A549 (cell line): ENCODE data around the gene FUT8. TPM values are rescaled to one million over a fixed set of nuclear protein-coding genes. Genes with fewer than 3 reads are reported as not detected.

Experiments
- ATAC-seq, 2 experiments: fragments of 200-7000 bp in 1 of 2; fragments of >200 bp in 1 of 2; cut with Nextera tagmentation in 1 of 2; cut with Tn5 transposase in 1 of 2; 3 replicates each; pipeline versions ENCODE4 v1.8.0 to v1.9.1; 2018 to 2020; ENCODE audit warnings: mild to moderate bottlenecking in 1 of 2, moderate library complexity in 1 of 2
- CTCF ChIA-PET: fragments of 300-600 bp; sonication (Branson Sonifier 250); formaldehyde crosslinking; extraction: SDS; loops from one replicate; lab custom pipeline; 2021; ENCODE audit warnings: antibody characterized with exemption, inconsistent platforms; lab: Yijun Ruan, JAX
- POLR2A ChIA-PET: fragments of 350-600 bp; formaldehyde crosslinking; extraction: SDS; loops from one replicate; lab custom pipeline; 2021; ENCODE audit warnings: antibody characterized with exemption, inconsistent platforms; lab: Yijun Ruan, JAX
- DNase-seq, 2 experiments: peaks; one replicate each; pipeline versions ENCODE4 v3.0.0 to v3.0.0-alpha.2; 2011 to 2016; ENCODE audit warnings: low read depth in 1 of 2, low spot score in 1 of 2
- FAIRE-seq: peaks from 2 replicates; lab custom pipeline; 2011; peaks lifted over from hg19 to GRCh38; lab: Jason Lieb, UNC
- H3K27ac ChIP-seq, 2 experiments: fragments of >200 bp; sonication (Bioruptor Twin); formaldehyde crosslinking; 3 replicates each; pipeline ENCODE4 v1.5.1; 2016 to 2017
- H3K4me1 ChIP-seq: fragments of >200 bp; sonication (Bioruptor Twin); formaldehyde crosslinking; 3 replicates; pipeline ENCODE4 v1.6.1; 2016
- H3K4me2 ChIP-seq: fragments of >200 bp; sonication (Bioruptor Twin); formaldehyde crosslinking; 3 replicates; pipeline ENCODE4 v1.6.1; 2016
- H3K4me3 ChIP-seq: fragments of >200 bp; sonication (Bioruptor Twin); formaldehyde crosslinking; 3 replicates; pipeline ENCODE4 v1.5.1; 2016
- H3K9me3 ChIP-seq: fragments of >200 bp; sonication (Bioruptor Twin); formaldehyde crosslinking; 3 replicates; pipeline ENCODE4 v1.6.1; 2016
- CEBPB ChIP-seq, 2 experiments: fragments of >200 bp in 1 of 2; sonication (Bioruptor Twin) in 1 of 2; formaldehyde crosslinking in 1 of 2; IDR thresholded peaks; 2 replicates each; pipeline ENCODE4 v1.6.1; 2012 to 2016
- CHD4 ChIP-seq: fragments of 200-600 bp; sonication (generic); IDR thresholded peaks from 2 replicates; pipeline ENCODE4 v1.6.1; 2016; ENCODE audit warnings: antibody characterized with exemption, mild to moderate bottlenecking, borderline replicate concordance
- FOSB ChIP-seq: fragments of 250-450 bp; sonication (Bioruptor Pico); IDR thresholded peaks from 2 replicates; pipeline ENCODE4 v1.5.0; 2020; ENCODE audit warnings: mild to moderate bottlenecking, moderate library complexity
- HMGXB4 ChIP-seq: fragments of 250-450 bp; sonication (Bioruptor Pico); IDR thresholded peaks from 2 replicates; pipeline ENCODE4 v1.5.0; 2021; ENCODE audit warnings: mild to moderate bottlenecking, moderate library complexity, borderline replicate concordance
- HOXB13 ChIP-seq: fragments of 250-450 bp; sonication (Bioruptor Pico); IDR thresholded peaks from 2 replicates; pipeline ENCODE4 v1.5.0; 2020; ENCODE audit warnings: low read depth, mild to moderate bottlenecking, moderate library complexity
- HOXB5 ChIP-seq: fragments of 250-450 bp; sonication (Bioruptor Pico); IDR thresholded peaks from 2 replicates; pipeline ENCODE4 v1.5.0; 2020; ENCODE audit warnings: mild to moderate bottlenecking, moderate library complexity
- KDM1A ChIP-seq: fragments of 200-600 bp; sonication (generic); IDR thresholded peaks from 2 replicates; pipeline ENCODE4 v1.6.1; 2016; ENCODE audit warnings: low read depth, mild to moderate bottlenecking
- MAFK ChIP-seq: fragments of 450-650 bp; IDR thresholded peaks from 2 replicates; pipeline ENCODE4 v1.6.1; 2014; ENCODE audit not compliant: partially characterized antibody
- MYC ChIP-seq: IDR thresholded peaks from 2 replicates; pipeline ENCODE4 v1.6.1; 2012; ENCODE audit warnings: mild to moderate bottlenecking, inconsistent platforms, low read length, improper control_type of control experiment, borderline replicate concordance
- NPAS2 ChIP-seq: fragments of 250-450 bp; sonication (Bioruptor Pico); IDR thresholded peaks from 2 replicates; pipeline ENCODE4 v1.8.0; 2022; ENCODE audit warnings: mild to moderate bottlenecking, moderate library complexity, borderline replicate concordance
- POLR2A ChIP-seq: IDR thresholded peaks from 2 replicates; pipeline ENCODE4 v1.6.1; 2012; ENCODE audit warnings: mild to moderate bottlenecking, low read length
- RAD21 ChIP-seq, 2 experiments: fragments of >200 bp in 1 of 2; sonication (Bioruptor Twin) in 1 of 2; formaldehyde crosslinking in 1 of 2; IDR thresholded peaks in 1 of 2; conservative IDR thresholded peaks in 1 of 2; 2 replicates in 1 of 2; 3 replicates in 1 of 2; pipeline ENCODE4 v1.6.1; 2012 to 2018; ENCODE audit warnings: inconsistent platforms in 1 of 2
- SMC3 ChIP-seq: fragments of >200 bp; sonication (Bioruptor Twin); formaldehyde crosslinking; IDR thresholded peaks from 3 replicates; pipeline ENCODE4 v1.6.1; 2018; ENCODE audit warnings: inconsistent platforms
- ZFP36 ChIP-seq: fragments of 450-650 bp; IDR thresholded peaks from 2 replicates; pipeline ENCODE4 v1.6.1; 2014; ENCODE audit warnings: borderline replicate concordance; ENCODE audit not compliant: partially characterized antibody
- ZNF302 ChIP-seq: fragments of 250-450 bp; sonication (Bioruptor Pico); IDR thresholded peaks from 2 replicates; pipeline ENCODE4 v1.9.0; 2021; ENCODE audit warnings: inconsistent platforms, mild to moderate bottlenecking, moderate library complexity
- WGBS: methylation state at CpG from one replicate; pipeline ENCODE4 v1.1.6; 2017; ENCODE audit errors: missing lambda C conversion rate; 5-methylcytosine and 5-hydroxymethylcytosine counted together
- polyA plus RNA-seq, 4 experiments: library from polyadenylated mRNA; depleted of rRNA in 3 of 4; stranded (reverse); fragments of >200 nt; fragmentation: RNase III in 1 of 4; extraction: RNeasy Plus Mini Kit Qiagen cat#74134 plus additional on column Dnase treatment in 1 of 4; gene quantifications; 2 replicates in 3 of 4; 3 replicates in 1 of 4; pipeline ENCODE4 v1.2.3, GENCODE V29; 2011 to 2017
- TF ChIP-seq, protein P1 (sequence below): fragments of 450-650 bp; IDR thresholded peaks from 2 replicates; pipeline ENCODE4 v1.6.1; 2014; ENCODE audit warnings: antibody characterized with exemption
- TF ChIP-seq, protein P2 (sequence below): IDR thresholded peaks from 2 replicates; pipeline ENCODE4 v1.6.1; 2012; ENCODE audit warnings: low read depth, borderline replicate concordance
- TF ChIP-seq, protein P3 (sequence below): fragments of >200 bp; sonication (Bioruptor Twin); formaldehyde crosslinking; IDR thresholded peaks from 3 replicates; pipeline ENCODE4 v1.5.1; 2016
- TF ChIP-seq, protein P4 (sequence below): fragments of >200 bp; sonication (Bioruptor Twin); formaldehyde crosslinking; IDR thresholded peaks from 2 replicates; pipeline ENCODE4 v1.6.1; 2016

The FUT8 gene
- polyA plus RNA-seq, 2 of the 4 experiments (the other 2 are of a cell fraction): 20.3 to 22.9 TPM

GRCh38 chr14:65413739-65414045, 1.2 kb downstream of the FUT8 start:
- peak overlapping the region; percentile 79 for H3K4me2 ChIP-seq
- TF ChIP-seq POLR2A (no peak), RAD21 (conservative IDR thresholded peaks at IDR 0.05 in 1 of 2, IDR thresholded peaks at IDR 0.05 in 1 of 2) (no peak), HOXB5 (CRISPR knock-in tag) (no peak), ZFP36 (no peak), HMGXB4 (CRISPR knock-in tag) (no peak), KDM1A (no peak), MAFK (no peak), HOXB13 (no peak), FOSB (CRISPR knock-in tag) (no peak)
- TF ChIP-seq, protein P1, sequence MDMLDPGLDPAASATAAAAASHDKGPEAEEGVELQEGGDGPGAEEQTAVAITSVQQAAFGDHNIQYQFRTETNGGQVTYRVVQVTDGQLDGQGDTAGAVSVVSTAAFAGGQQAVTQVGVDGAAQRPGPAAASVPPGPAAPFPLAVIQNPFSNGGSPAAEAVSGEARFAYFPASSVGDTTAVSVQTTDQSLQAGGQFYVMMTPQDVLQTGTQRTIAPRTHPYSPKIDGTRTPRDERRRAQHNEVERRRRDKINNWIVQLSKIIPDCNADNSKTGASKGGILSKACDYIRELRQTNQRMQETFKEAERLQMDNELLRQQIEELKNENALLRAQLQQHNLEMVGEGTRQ: no peak
- TF ChIP-seq, protein P2, sequence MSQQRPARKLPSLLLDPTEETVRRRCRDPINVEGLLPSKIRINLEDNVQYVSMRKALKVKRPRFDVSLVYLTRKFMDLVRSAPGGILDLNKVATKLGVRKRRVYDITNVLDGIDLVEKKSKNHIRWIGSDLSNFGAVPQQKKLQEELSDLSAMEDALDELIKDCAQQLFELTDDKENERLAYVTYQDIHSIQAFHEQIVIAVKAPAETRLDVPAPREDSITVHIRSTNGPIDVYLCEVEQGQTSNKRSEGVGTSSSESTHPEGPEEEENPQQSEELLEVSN: no peak
- TF ChIP-seq, all 56 proteins: peak for 0
- POLR2A ChIA-PET: interaction anchor here (1.5 kb wide), 1 partner anchor 411 kb away, joined by 7 read pairs; no protein-coding TSS in a partner anchor
- DNase-seq (no peak), ATAC-seq (no peak), FAIRE-seq (no peak)
- Histone ChIP-seq H3K4me1 (peaks cover 14% of the 10 kb centered on the region; the same call in 2 of the 3 replicates), H3K9me3 (no peaks in the 10 kb centered on the region), H3K4me3 (peak overlapping the region; percentile 86), H3K27ac (peak overlapping the region; percentile 88 to 98)
- 28% methylated on average over 6 of the region's 6 CpGs for WGBS
- CTCF ChIA-PET: interaction anchor here (0.8 to 9.2 kb wide), 11 partner anchors 9 to 546 kb away, joined by 3 to 137 read pairs (median 5); no protein-coding TSS in a partner anchor

GRCh38 chr14:65414961-65415589, 2.5 kb downstream of the FUT8 start:
- ATAC-seq: no peak
- H3K27ac ChIP-seq: no peak overlapping the region
- ChIA-PET CTCF (interaction anchor here (0.6 to 9.2 kb wide), 29 partner anchors 10 to 659 kb away, joined by 3 to 137 read pairs (median 4); no protein-coding TSS in a partner anchor), POLR2A (interaction anchor here (1.2 kb wide), 2 partner anchors 245 to 409 kb away, joined by 4 read pairs; no protein-coding TSS in a partner anchor)
- DNase-seq: peak; percentile 12 to 29
- no peak for FAIRE-seq
- no peak overlapping the region for H3K4me3 ChIP-seq
- 51% methylated on average over 3 of the region's 3 CpGs for WGBS
- TF ChIP-seq MYC (no peak), ZNF302 (CRISPR knock-in tag) (no peak), CEBPB (IDR thresholded peaks at IDR 0.05) (no peak), NPAS2 (CRISPR knock-in tag) (no peak), SMC3 (peak; percentile 78), RAD21 (conservative IDR thresholded peaks at IDR 0.05 in 1 of 2, IDR thresholded peaks at IDR 0.05 in 1 of 2) (peak; percentile 79 to 90), MAFK (no peak), CHD4 (no peak)
- TF ChIP-seq, protein P3, sequence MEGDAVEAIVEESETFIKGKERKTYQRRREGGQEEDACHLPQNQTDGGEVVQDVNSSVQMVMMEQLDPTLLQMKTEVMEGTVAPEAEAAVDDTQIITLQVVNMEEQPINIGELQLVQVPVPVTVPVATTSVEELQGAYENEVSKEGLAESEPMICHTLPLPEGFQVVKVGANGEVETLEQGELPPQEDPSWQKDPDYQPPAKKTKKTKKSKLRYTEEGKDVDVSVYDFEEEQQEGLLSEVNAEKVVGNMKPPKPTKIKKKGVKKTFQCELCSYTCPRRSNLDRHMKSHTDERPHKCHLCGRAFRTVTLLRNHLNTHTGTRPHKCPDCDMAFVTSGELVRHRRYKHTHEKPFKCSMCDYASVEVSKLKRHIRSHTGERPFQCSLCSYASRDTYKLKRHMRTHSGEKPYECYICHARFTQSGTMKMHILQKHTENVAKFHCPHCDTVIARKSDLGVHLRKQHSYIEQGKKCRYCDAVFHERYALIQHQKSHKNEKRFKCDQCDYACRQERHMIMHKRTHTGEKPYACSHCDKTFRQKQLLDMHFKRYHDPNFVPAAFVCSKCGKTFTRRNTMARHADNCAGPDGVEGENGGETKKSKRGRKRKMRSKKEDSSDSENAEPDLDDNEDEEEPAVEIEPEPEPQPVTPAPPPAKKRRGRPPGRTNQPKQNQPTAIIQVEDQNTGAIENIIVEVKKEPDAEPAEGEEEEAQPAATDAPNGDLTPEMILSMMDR: peak; percentile 81
- TF ChIP-seq, protein P4, sequence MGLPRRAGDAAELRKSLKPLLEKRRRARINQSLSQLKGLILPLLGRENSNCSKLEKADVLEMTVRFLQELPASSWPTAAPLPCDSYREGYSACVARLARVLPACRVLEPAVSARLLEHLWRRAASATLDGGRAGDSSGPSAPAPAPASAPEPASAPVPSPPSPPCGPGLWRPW: no peak
- no peaks in the 10 kb centered on the region for H3K9me3 ChIP-seq
- peaks cover 14% of the 10 kb centered on the region; the same call in 2 of the 3 replicates for H3K4me1 ChIP-seq
- H3K4me2 ChIP-seq: peak overlapping the region; percentile 79; the same call in 2 of the 3 replicates
